ENCODE data around the gene PARD3.

The PARD3 gene

DNA sequence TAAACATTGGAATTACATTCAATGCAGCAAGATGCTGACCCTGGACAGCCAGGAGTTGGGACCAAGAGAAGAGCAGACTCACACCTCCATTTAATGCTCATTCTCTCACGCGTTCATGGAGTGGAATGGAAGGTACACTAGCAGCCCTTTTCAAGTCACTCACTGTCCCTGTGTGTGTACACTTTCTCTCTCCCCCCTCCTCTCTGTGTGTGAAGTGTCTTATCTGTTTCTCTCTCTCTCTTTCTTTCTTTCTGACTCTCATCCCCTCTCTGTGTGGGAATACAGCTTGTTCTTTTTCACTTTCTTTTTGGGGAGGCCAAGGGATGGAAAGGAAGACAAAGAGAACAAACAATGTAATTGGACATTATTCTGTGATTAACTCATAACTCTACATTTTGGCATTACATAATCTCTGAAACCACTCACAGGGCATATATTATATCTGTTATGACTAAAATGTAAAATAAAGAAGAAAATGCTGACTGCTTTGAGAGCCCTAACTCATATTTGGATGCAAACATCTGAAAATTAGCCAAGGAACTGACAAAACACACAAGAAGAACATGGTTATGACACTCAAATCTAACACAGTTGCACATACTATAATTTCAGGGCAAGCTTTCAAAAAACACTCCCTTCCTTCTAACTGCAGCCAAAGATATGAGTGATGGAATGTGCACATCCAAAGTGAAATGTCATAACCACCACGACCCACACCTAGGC is 188.8 kb downstream of the PARD3 start:
- DNase-seq (ENCODE audit: extremely low read depth, insufficient read length), result peak; percentile 46
- no peaks in the 10 kb centered on the region for H3K36me3 ChIP-seq (ENCODE audit: control insufficient read depth, insufficient read depth, low read length)
- no peaks in the 10 kb centered on the region for H3K27me3 ChIP-seq (replicated peaks; ENCODE audit: control insufficient read depth, insufficient read depth, low read length)
- no peak overlapping the region for H3K4me3 ChIP-seq (replicated peaks; ENCODE audit: low read depth, low read length)
- TF ChIP-seq, protein P1, sequence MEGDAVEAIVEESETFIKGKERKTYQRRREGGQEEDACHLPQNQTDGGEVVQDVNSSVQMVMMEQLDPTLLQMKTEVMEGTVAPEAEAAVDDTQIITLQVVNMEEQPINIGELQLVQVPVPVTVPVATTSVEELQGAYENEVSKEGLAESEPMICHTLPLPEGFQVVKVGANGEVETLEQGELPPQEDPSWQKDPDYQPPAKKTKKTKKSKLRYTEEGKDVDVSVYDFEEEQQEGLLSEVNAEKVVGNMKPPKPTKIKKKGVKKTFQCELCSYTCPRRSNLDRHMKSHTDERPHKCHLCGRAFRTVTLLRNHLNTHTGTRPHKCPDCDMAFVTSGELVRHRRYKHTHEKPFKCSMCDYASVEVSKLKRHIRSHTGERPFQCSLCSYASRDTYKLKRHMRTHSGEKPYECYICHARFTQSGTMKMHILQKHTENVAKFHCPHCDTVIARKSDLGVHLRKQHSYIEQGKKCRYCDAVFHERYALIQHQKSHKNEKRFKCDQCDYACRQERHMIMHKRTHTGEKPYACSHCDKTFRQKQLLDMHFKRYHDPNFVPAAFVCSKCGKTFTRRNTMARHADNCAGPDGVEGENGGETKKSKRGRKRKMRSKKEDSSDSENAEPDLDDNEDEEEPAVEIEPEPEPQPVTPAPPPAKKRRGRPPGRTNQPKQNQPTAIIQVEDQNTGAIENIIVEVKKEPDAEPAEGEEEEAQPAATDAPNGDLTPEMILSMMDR (IDR thresholded peaks at IDR 0.05; ENCODE audit: insufficient read depth, low read length, poor library complexity, severe bottlenecking), result no peak

DNA sequence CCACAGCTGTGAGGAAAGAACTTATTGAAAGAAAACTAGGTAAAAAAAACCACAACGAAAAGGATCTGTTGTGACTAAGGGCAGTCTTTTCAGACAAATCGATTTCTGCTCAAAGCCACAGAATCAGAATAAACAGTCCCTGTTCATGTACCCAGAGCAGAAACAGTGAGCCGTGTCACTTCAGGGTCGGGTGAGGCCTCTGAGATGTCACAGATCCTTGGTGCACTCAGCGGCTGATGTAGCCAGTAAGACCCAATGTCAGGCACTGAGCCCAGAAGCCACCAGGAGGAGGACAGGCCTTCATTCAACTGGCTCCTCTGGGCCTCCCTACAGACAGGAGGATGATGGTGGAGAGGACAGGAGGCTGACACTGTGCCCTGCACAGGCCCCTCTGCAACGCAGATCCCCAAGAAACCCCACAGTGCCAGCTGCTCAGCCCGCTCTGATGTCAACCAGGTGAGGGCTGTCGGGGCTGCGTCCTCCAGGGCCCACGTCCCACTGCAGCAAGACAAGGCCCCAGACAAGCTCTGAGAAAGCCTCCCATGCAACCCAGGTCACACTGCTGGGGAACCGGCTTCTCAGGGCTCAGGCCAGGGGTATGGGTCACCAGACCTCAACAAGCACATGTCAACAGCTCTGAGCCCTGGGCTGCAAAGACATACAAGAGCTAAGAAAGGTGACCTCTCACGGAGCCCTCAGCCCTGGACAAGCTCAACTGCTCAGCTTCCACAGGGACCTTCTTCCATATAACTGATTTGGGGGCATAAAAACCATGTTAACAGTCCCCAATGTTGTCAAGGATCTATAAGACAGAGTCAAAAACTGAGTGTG is 190.6 kb downstream of the PARD3 start:
- TF ChIP-seq, protein P1 (IDR thresholded peaks at IDR 0.05; ENCODE audit: insufficient read depth, low read length, poor library complexity, severe bottlenecking), result no peak
- H3K27me3 ChIP-seq (replicated peaks; ENCODE audit: control insufficient read depth, insufficient read depth, low read length), result no peaks in the 10 kb centered on the region; the same call in 1 of the 2 replicates
- no peaks in the 10 kb centered on the region for H3K36me3 ChIP-seq (ENCODE audit: control insufficient read depth, insufficient read depth, low read length)
- no peak overlapping the region for H3K4me3 ChIP-seq (replicated peaks; ENCODE audit: low read depth, low read length)
- peak; percentile 37 for DNase-seq (ENCODE audit: extremely low read depth, insufficient read length)

DNA sequence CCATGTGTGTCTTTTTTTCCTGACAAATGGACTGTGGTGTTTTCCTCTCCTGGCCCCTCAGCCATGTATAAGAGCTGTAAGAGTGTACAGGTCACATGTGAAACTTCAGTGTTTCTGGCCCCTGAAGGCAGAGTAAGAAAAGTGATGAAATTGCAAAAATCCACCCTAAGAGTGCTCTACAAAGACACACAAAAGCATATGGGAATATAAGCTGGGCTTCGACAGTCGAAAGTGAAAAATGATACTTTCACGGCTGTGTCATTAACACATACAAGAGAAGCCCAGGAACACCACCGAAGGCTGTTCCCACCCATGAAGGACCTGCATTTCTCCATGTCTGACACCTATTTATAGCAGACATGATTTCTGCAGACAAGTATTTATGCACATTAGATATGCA is 192.2 kb downstream of the PARD3 start:
- no peak for DNase-seq (ENCODE audit: extremely low read depth, insufficient read length)
- H3K27me3 ChIP-seq (replicated peaks; ENCODE audit: control insufficient read depth, insufficient read depth, low read length), result no peaks in the 10 kb centered on the region; the same call in 1 of the 2 replicates
- H3K36me3 ChIP-seq (ENCODE audit: control insufficient read depth, insufficient read depth, low read length), result no peaks in the 10 kb centered on the region
- TF ChIP-seq, protein P1 (IDR thresholded peaks at IDR 0.05; ENCODE audit: insufficient read depth, low read length, poor library complexity, severe bottlenecking), result no peak
- H3K4me3 ChIP-seq (replicated peaks; ENCODE audit: low read depth, low read length), result no peak overlapping the region

DNA sequence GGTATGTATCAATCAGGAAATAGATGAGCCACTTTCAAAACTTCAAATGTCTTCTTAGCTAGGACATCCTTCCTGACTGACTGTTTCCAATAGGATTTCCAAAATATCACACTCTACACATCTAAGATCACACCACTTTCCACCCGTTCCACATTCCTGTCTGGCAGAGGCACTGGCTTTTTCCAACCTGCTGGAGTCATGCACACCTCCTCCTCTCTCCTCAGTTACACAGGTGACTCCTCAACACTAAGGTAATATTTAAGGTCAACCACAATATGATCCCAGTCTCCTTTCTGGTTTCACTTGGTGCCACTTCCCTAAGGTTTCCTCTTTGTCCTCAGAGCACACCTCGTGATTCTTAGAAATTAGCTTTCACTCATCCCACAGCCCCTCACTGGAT is 196.5 kb downstream of the PARD3 start:
- Histone ChIP-seq H3K27me3 (replicated peaks; ENCODE audit: control insufficient read depth, insufficient read depth, low read length) (no peaks in the 10 kb centered on the region; the same call in 1 of the 2 replicates), H3K4me3 (replicated peaks; ENCODE audit: low read depth, low read length) (no peak overlapping the region), H3K36me3 (ENCODE audit: control insufficient read depth, insufficient read depth, low read length) (no peaks in the 10 kb centered on the region)
- DNase-seq (ENCODE audit: extremely low read depth, insufficient read length), result no peak
- TF ChIP-seq, protein P1 (IDR thresholded peaks at IDR 0.05; ENCODE audit: insufficient read depth, low read length, poor library complexity, severe bottlenecking), result no peak

DNA sequence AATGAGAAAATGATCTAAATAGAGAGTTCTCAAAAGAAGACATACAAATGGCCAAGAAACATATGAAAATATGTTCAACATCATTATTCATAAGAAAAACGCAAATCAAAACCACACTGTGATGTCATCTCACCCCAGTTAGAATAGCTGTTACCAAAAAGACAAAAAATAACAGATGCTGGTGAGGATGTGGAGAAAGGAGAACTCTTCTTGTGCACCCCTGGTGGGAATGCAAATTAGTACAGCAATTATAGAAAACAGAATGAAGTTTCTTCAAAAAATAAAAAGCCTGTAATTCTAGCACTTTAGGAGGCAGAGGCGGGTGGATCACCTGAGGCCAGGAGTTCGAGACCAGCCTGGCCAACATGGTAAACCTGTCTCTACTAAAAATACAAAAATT is 199.3 kb downstream of the PARD3 start:
- H3K27me3 ChIP-seq (replicated peaks; ENCODE audit: control insufficient read depth, insufficient read depth, low read length), result no peaks in the 10 kb centered on the region; the same call in 1 of the 2 replicates
- TF ChIP-seq, protein P1 (IDR thresholded peaks at IDR 0.05; ENCODE audit: insufficient read depth, low read length, poor library complexity, severe bottlenecking), result no peak
- DNase-seq (ENCODE audit: extremely low read depth, insufficient read length), result peak; percentile 35
- no peaks in the 10 kb centered on the region for H3K36me3 ChIP-seq (ENCODE audit: control insufficient read depth, insufficient read depth, low read length)
- H3K4me3 ChIP-seq (replicated peaks; ENCODE audit: low read depth, low read length), result no peak overlapping the region

All from GM06990 (cell line).